SK-N-MC (cell line): Measurements from ENCODE around the gene OR1J4.

Experiments used
- EZH2 ChIP-seq: fragments of 200-600 bp; sonication (generic); IDR thresholded peaks from one replicate; pipeline ENCODE4 v1.6.1; 2017; ENCODE audit warnings: antibody characterized with exemption
- POLR2AphosphoS5 ChIP-seq: IDR thresholded peaks from 2 replicates; pipeline ENCODE4 v1.6.1; 2012; ENCODE audit warnings: mild to moderate bottlenecking, low read depth, low read length, borderline replicate concordance

DNA sequence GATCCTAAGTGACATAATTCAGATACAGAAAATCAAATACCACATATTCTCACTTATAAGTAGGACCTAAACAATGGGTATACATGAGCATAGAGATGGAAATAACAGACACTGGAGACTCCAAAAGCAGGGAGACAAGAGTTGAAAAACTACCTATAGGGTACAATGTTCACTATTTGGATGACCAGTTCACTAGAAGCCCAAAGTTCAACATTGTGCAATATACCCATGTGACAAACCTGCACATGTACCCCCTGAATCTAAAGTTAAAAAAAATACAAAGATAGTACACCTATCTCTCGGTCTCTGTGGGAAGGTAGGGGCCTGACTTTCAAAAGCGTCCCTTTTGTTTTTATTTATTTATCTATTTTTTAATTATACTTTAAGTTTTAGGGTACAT is 19.8 kb downstream of the OR1J4 start:
- TF ChIP-seq EZH2 (no peak), POLR2AphosphoS5 (no peak)
